GM12864 (cell line): ENCODE results near the gene MS4A5.
A peak's percentile ranks its signal among the peaks of the same experiment; 100 is the strongest.

ENCODE experiments used
- DNase-seq: peaks from one replicate; pipeline ENCODE4 v3.0.0-alpha.2; 2011; ENCODE audit warnings: low read depth
- H3K4me3 ChIP-seq: 2 replicates; pipeline ENCODE4 v1.5.1; 2011; ENCODE audit warnings: mild to moderate bottlenecking, low read depth, low read length, control low read depth
- TF ChIP-seq, protein P1 (sequence below): IDR thresholded peaks from 2 replicates; pipeline ENCODE4 v1.5.1; 2011; ENCODE audit warnings: low read depth, mild to moderate bottlenecking, moderate library complexity, low read length, control low read depth, inconsistent platforms; ENCODE audit errors: missing control alignments

MS4A5 gene

DNA sequence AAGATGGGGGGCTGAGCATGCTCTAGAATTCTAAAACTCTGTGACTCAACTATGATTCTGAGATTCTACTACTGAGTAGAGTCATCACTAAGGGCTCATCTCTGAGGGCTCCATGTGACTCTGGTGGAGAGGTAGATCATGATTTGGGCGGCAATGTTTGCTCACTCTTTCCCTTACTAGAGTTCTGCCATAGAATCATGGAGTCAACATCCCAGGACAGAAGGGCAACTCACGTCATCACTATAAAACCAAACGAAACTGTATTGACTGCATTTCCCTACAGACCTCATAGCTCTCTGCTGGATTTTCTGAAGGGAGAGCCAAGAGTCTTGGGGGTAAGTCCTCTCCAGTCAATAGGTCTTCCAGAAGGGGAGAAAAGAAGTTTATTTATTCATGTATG lies 33.0 kb upstream of the MS4A5 start, which contains the start of gene MS4A14:
MS4A14 (plus strand) TSS at position 78 of the 400 bp plus-strand sequence; CDS start at position 198, 120 bp downstream.
- TF ChIP-seq, protein P1, sequence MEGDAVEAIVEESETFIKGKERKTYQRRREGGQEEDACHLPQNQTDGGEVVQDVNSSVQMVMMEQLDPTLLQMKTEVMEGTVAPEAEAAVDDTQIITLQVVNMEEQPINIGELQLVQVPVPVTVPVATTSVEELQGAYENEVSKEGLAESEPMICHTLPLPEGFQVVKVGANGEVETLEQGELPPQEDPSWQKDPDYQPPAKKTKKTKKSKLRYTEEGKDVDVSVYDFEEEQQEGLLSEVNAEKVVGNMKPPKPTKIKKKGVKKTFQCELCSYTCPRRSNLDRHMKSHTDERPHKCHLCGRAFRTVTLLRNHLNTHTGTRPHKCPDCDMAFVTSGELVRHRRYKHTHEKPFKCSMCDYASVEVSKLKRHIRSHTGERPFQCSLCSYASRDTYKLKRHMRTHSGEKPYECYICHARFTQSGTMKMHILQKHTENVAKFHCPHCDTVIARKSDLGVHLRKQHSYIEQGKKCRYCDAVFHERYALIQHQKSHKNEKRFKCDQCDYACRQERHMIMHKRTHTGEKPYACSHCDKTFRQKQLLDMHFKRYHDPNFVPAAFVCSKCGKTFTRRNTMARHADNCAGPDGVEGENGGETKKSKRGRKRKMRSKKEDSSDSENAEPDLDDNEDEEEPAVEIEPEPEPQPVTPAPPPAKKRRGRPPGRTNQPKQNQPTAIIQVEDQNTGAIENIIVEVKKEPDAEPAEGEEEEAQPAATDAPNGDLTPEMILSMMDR, result no peak
- no peak for DNase-seq
- H3K4me3 ChIP-seq, result no peak within 1 kb of the TSS

DNA sequence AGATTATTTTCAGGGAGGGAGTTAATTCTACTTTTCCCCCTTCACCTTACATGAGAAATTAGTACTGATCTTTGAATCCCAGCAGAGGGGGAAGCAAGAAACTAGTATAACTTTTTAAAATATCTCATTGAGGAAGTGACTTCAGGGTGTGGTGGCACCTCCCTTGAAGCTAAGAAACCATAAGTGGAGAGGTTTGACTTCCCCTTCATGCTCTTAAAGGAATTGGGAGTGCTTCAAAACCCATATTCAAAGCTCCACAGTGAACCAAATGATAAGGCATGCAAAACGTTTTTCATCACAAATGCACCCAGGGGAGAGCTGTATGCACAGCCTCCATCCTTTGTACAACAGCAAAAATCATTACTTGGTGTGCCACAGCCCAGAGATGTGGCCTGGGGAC lies 32.6 kb upstream of the MS4A5 start:
- TF ChIP-seq, protein P1, result no peak
- no peak overlapping the region for H3K4me3 ChIP-seq
- peak; percentile 66 for DNase-seq

DNA sequence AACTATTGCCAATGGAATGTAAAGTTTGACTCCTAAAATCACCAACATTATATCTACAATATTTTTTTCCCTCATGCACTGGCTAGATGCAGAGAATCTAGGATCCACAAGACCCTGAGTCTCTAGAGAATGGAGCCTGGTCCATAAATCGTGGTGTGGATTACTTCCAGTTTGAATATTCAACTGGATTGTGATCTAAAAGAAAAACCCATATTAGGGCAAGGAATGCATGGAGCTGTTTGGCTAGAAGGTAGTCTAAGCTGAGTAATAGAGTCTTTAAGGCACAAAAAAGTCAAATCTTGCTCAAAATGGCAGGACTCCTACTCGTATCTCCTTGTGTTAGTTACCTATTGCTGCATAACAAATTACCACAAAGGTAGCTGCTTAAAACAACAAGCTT lies 9.4 kb upstream of the MS4A5 start:
- no peak overlapping the region for H3K4me3 ChIP-seq
- no peak for DNase-seq
- TF ChIP-seq, protein P1, result no peak

DNA sequence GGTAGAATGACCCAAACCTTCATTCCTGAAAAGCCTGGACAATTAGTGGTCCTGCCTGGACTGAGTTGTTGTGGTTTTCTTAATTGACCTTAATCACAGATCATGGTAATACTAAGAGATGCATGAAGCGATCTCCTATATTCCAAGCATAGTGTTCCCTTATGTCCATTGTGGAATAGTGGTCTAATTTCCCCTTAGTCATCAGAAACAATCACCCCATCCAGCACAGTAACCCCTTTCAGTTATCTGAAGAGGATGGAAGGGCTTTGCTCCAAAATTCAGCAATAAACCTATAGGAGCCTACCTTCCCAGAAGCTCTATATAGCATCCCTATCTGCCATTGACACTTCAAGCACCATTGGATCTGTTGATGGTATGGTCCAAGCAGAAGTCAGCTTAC lies 6.8 kb upstream of the MS4A5 start:
- TF ChIP-seq, protein P1, result no peak
- H3K4me3 ChIP-seq, result no peak overlapping the region
- DNase-seq, result no peak

DNA sequence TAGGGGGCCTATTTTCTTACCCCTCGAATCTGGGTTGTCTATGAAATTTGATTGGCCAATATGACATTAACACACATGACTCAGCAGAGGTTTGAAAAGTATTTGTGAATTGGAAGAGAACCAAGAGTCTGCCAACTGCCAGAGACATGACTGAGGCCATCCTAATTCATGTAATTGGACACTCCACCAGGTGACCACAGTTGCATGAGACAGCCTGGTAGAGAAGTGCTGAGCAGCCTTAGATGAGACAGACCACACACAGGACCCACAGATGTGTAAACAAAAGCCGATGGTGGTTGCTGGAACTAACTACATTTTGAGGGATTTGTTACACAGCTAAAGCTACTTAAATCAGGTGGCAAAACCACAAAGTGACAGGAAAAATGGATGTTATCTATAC lies 855 bp upstream of the MS4A5 start:
- TF ChIP-seq, protein P1, result no peak
- DNase-seq, result no peak
- no peak overlapping the region for H3K4me3 ChIP-seq

DNA sequence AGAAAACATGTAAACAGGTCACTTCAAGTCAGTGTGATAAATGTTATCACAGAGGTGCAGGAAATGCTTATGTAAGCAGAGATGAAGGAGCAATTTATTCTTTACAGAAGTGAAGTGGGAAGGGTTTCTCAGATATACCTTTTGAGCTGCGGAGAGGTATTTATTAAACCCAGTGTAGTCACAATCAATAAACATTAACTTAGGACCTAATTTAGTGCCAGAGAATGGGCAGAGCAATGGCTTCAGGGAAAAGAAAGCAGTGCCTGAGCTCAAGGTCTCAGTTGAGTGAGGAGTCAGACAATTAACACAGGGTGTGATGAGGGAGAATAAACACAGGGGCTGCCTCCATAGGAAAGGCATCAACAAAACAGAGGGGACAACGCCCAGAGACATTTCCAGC lies 1.9 kb downstream of the MS4A5 start:
- TF ChIP-seq, protein P1, result no peak
- DNase-seq, result no peak
- H3K4me3 ChIP-seq, result no peak overlapping the region

DNA sequence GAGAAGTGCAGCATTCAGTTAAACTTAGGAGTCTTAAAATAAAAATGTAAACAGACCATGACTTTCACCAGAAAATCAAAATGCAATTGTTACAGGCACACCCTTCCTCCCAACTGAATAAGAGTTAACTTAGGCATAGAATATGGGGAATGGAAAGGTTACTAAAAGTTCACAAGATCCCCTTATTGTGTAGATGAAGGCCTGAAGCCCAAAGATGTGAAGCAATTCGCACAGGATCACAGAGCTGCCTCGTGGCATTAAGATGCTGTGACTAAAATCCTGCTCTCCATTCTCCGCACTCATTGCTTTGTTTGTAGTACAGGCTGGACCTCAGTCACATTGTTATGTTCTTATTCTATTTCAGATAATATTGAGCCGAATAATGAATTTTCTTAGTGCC lies 4.0 kb downstream of the MS4A5 start:
- H3K4me3 ChIP-seq, result no peak overlapping the region
- no peak for DNase-seq
- TF ChIP-seq, protein P1, result no peak
